Measurements from ENCODE around the gene ARID3B. TPM values are rescaled to one million over a fixed set of nuclear protein-coding genes. Genes with fewer than 3 reads are reported as not detected.
A peak's percentile ranks its signal among the peaks of the same experiment; 100 is the strongest.

ARID3B gene
- total RNA-seq, 4 donors from 2014 or later = 6.7 to 12.3 (median 8.4) TPM

DNA sequence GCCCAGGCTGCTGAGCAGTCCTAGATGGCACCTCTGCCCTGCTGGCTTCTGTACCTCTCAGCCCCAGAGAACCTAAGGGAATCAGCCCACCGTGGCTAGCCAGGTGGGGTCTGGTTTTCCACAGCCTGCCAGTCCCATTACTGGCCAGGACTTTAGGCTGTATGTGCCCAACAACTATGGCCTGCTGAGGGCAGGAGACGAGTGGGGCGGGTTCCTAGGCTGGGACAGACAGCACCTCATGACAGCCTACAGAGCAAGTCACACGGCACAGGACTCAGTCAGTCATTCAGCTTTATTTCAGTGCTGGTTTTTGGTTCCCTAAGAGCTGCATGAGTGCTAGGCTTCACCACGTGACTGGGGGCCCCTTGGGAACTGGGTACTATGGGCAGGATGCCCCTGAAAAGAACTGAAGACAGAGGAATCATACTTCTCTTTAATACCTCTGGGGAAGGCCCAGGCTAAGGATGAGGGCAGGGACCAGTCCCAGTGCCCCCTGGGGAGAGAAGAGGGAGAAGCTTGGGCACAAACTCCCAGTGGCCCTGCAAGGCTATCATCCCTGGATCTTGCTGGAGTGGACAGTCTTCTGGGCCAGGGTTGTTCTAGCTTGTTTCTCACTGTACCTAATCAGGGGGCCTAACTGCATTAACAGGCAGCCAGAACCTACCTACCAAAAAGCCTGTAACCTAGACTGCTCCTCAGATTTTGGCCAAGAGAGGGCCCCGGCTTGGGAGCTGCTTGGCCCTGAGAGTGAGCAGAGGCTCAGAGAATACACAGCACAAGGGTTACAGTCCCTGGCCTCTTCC, 89.5 kb downstream of the ARID3B start:
- WGBS = 100% methylated on average over 1 of the region's 6 CpGs
- Histone ChIP-seq H3K27me3 (no peaks in the 10 kb centered on the region), H3K9me3 (no peaks in the 10 kb centered on the region), H3K36me3 (peaks cover 95% of the 10 kb centered on the region), H3K4me1 (no peaks in the 10 kb centered on the region), H3K4me3 (no peak overlapping the region), H3K27ac (no peak overlapping the region)
- no peak for DNase-seq (ENCODE audit: low spot score in 2 of 2)
- TF ChIP-seq EP300 (IDR thresholded peaks at IDR 0.05) = no peak
- TF ChIP-seq, protein P1, sequence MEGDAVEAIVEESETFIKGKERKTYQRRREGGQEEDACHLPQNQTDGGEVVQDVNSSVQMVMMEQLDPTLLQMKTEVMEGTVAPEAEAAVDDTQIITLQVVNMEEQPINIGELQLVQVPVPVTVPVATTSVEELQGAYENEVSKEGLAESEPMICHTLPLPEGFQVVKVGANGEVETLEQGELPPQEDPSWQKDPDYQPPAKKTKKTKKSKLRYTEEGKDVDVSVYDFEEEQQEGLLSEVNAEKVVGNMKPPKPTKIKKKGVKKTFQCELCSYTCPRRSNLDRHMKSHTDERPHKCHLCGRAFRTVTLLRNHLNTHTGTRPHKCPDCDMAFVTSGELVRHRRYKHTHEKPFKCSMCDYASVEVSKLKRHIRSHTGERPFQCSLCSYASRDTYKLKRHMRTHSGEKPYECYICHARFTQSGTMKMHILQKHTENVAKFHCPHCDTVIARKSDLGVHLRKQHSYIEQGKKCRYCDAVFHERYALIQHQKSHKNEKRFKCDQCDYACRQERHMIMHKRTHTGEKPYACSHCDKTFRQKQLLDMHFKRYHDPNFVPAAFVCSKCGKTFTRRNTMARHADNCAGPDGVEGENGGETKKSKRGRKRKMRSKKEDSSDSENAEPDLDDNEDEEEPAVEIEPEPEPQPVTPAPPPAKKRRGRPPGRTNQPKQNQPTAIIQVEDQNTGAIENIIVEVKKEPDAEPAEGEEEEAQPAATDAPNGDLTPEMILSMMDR (IDR thresholded peaks at IDR 0.05) = no peak
- TF ChIP-seq POLR2AphosphoS5 (IDR thresholded peaks at IDR 0.05) = no peak
- TF ChIP-seq POLR2A (IDR thresholded peaks at IDR 0.05) = no peak

DNA sequence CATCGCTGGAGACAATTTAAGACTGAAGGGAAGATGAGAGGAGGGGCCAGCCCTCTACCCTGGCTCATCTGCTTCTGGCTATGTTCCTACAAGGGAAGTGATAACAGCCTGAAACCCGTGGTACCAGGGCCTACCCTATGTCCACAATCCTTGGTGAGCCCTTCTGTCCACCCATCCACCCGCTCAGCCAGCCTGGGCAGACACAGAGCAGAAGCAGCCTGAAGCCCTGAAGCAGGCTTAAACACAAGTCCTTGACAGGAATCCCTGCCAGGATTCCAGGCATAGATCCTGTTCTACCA, 90.0 kb downstream of the ARID3B start:
- no peak overlapping the region for H3K4me3 ChIP-seq
- no peaks in the 10 kb centered on the region for H3K9me3 ChIP-seq
- no peaks in the 10 kb centered on the region for H3K4me1 ChIP-seq
- TF ChIP-seq, protein P1 (IDR thresholded peaks at IDR 0.05) = no peak
- no peak for TF ChIP-seq POLR2A (IDR thresholded peaks at IDR 0.05)
- TF ChIP-seq EP300 (IDR thresholded peaks at IDR 0.05) = no peak
- TF ChIP-seq POLR2AphosphoS5 (IDR thresholded peaks at IDR 0.05) = no peak
- 68% methylated on average over 3 of the region's 3 CpGs for WGBS
- peaks cover 95% of the 10 kb centered on the region for H3K36me3 ChIP-seq
- no peak for DNase-seq (ENCODE audit: low spot score in 2 of 2)
- no peaks in the 10 kb centered on the region for H3K27me3 ChIP-seq
- no peak overlapping the region for H3K27ac ChIP-seq

DNA sequence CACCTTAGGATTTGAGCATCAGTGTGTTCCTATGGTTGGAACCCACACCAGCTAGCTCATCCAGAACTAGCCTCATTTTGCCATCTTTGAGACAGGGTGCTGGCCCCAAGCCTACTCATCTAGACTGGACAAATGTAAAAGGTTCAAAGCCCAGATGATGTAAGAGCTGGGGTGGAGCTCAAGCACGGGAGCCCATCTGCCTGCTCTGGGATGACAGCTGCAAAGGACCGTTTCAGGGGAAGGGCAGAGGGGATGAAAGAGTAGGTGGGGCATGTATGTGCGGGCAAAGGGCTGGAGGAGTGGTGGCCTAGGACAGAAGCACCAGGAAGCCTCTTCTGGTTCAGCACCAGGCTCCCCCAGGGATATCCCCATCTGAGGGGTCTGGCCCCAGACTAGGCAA, 90.4 kb downstream of the ARID3B start:
- WGBS = 54% methylated on average over 3 of the region's 3 CpGs

DNA sequence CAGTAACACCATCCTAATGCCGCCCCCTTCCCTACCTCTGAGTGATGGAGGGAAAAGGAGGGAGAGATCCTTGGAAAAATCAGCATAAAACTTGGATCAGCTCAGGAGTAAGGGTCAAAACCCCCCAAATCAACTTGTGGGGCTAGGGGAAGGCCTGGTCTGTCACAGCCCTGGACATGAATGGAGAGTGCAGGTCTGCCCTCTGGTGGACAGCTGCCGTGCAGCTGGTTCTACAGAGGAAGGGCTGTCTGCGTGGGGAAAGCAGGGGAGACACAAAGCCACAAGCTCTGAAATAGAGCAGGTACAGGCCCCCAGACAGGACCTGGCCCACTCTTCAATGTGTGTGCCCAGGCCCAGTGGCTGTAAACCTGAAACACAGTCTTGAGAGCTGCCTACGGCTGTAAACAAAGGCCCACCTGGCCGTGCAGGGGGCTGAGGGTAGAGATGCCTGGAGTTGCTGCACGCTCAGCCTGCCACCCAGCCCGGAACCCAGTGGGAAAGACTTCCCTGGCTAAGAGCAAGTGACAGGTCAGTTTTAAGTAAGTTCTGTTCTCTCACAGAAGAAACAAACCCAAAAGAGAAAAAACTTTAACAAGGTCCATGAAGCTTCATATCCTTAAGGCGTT, 91.0 kb downstream of the ARID3B start:
- H3K27me3 ChIP-seq = no peaks in the 10 kb centered on the region
- no peaks in the 10 kb centered on the region for H3K4me1 ChIP-seq
- TF ChIP-seq, protein P1 (IDR thresholded peaks at IDR 0.05) = peak; percentile 36 to 83
- TF ChIP-seq EP300 (IDR thresholded peaks at IDR 0.05) = no peak
- TF ChIP-seq POLR2AphosphoS5 (IDR thresholded peaks at IDR 0.05) = no peak
- no peak for TF ChIP-seq POLR2A (IDR thresholded peaks at IDR 0.05)
- H3K4me3 ChIP-seq = no peak overlapping the region
- no peak for DNase-seq (ENCODE audit: low spot score in 2 of 2)
- WGBS = 70% methylated on average over 8 of the region's 8 CpGs
- no peaks in the 10 kb centered on the region for H3K9me3 ChIP-seq
- H3K36me3 ChIP-seq = peaks cover 95% of the 10 kb centered on the region
- no peak overlapping the region for H3K27ac ChIP-seq

More for the DNA sequence above, 90.4 kb downstream of the ARID3B start:
- Histone ChIP-seq H3K4me3 (no peak overlapping the region), H3K36me3 (peaks cover 95% of the 10 kb centered on the region), H3K27me3 (no peaks in the 10 kb centered on the region), H3K9me3 (no peaks in the 10 kb centered on the region), H3K27ac (no peak overlapping the region), H3K4me1 (no peaks in the 10 kb centered on the region)
- TF ChIP-seq, protein P1 (IDR thresholded peaks at IDR 0.05) = no peak
- TF ChIP-seq POLR2A (IDR thresholded peaks at IDR 0.05) (no peak), EP300 (IDR thresholded peaks at IDR 0.05) (no peak), POLR2AphosphoS5 (IDR thresholded peaks at IDR 0.05) (no peak)
- no peak for DNase-seq (ENCODE audit: low spot score in 2 of 2)

DNA sequence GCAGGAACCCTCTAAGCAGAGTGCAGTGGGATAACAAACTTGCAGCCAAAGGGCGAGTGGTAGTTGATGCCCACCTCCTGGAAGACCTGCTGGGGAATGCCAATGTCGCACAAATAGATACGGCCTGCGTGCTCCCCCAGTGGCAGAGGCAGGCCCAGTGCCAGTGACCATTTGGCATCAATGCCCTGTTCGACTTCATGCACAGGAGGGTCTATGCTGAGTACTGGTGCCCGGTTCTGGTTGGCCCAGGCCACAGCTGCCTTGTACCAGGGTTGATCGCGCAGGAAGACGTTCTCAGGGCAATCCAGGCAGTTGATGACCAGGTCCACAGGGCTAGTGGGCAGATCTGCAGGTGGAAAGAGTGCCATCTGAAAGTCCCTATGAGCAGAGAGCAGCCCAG, 91.6 kb downstream of the ARID3B start:
- TF ChIP-seq, protein P1 (IDR thresholded peaks at IDR 0.05) = no peak

More for the DNA sequence above, 91.6 kb downstream of the ARID3B start:
- H3K36me3 ChIP-seq = peaks cover 95% of the 10 kb centered on the region
- H3K4me1 ChIP-seq = no peaks in the 10 kb centered on the region
- DNase-seq (ENCODE audit: low spot score in 2 of 2) = peak in 1 of 2 donors; percentile 60
- WGBS = 85% methylated on average over 9 of the region's 9 CpGs
- H3K27me3 ChIP-seq = no peaks in the 10 kb centered on the region
- H3K4me3 ChIP-seq = no peak overlapping the region
- H3K9me3 ChIP-seq = no peaks in the 10 kb centered on the region
- no peak overlapping the region for H3K27ac ChIP-seq

Data from suprapubic skin (tissue), 4 donors.